Stimulated activated CD4-positive, alpha-beta T cell treated with anti-CD3 and anti-CD28 coated beads, Interleukin-12 subunit alpha, Interleukin-12 subunit beta, amount 100 ng/mL, for 48 hours (primary cell): ENCODE measurements around the gene TOPORS.
"Not testable (repeated sequence)": the region's sequence is repeated elsewhere in the genome, so short reads cannot be mapped to it uniquely, and the experiment has no call there.

Experiments
- DNase-seq, 3 donors: peaks; one replicate each; pipeline ENCODE4 v3.0.0-alpha.2; 2020; ENCODE audit warnings: low read depth in 2 of 3, low spot score in 1 of 3

The TOPORS gene

GRCh38 chr9:32566770-32567169, 14.4 kb upstream of the TOPORS start:
- DNase-seq = no peak

GRCh38 chr9:32565967-32566366, 13.6 kb upstream of the TOPORS start:
- no peak for DNase-seq

- DNase-seq = no peak
These were observed 6.1 kb upstream of the TOPORS start for GRCh38 chr9:32558408-32558934.

DNA sequence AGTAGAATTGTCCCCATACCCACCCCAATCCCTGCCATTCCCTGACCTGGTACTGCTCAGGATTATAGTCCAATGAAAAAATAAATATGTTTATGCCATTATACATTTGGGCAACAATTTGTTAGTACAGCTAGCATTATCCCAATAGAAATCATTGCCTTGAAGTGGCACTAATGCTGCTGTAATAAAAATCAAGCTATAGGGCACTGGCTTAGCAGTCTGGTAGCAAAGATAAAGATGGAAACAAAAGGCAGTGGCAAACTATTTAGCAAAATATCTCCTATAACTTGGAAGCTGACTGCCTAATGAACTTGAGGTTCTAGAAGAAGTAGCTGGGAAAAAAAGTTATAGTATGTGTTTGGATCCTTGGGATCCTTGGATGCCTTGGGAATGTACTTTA, 2.2 kb upstream of the TOPORS start:
- no peak for DNase-seq

GRCh38 chr9:32554107-32554506, 1.7 kb upstream of the TOPORS start:
- no peak for DNase-seq

- DNase-seq = peak; percentile 24 to 53 (median 42)
These were observed 922 bp downstream of the TOPORS start for GRCh38 chr9:32551276-32552051.

GRCh38 chr9:32550562-32551275, 1.7 kb downstream of the TOPORS start:
- DNase-seq = peak; percentile 80 to 85 (median 84)

DNA sequence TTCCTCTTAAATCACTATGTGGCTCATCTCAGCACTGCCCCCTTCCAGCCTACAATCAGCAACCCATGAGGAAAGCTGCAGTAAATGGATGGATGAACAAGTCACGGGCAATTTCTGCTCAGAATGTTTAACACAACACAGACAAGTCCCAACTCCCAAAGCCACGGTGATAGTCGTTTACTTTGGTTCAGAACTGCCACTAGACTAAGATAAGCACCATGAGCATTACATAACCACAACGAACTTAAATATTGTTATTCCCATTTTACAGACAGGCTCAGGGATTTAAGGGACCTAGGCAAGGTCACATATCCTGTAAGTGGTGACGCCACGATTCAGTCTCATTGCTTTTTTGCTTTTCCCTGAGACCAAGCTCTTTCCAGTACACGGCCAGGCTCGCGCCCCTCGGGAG, 2.2 kb downstream of the TOPORS start:
- no peak for DNase-seq

GRCh38 chr9:32548213-32548612, 4.2 kb downstream of the TOPORS start:
- not testable (repeated sequence) for DNase-seq

DNA sequence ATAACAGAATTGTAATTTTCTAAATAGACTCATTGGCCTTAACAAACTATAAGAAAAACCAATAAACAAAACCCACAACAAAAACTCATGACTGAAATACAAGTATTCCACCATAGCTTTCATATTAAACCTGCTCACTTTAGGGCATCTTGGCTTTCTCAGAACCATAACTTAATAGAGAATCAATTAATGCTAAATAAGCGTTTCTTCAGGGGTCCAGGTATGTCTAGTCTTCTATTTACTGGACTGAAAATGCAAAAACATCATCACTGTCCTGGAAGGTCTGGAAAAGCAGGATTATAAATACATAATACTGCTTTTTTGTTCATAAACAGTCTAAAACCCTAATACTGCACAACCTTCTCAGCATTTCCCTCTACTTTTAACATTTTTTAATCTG, 6.5 kb downstream of the TOPORS start:
- no peak for DNase-seq

- no peak for DNase-seq
These were observed 9.3 kb downstream of the TOPORS start for GRCh38 chr9:32543047-32543446.

GRCh38 chr9:32533816-32534215, 18.6 kb downstream of the TOPORS start:
- no peak for DNase-seq

DNA sequence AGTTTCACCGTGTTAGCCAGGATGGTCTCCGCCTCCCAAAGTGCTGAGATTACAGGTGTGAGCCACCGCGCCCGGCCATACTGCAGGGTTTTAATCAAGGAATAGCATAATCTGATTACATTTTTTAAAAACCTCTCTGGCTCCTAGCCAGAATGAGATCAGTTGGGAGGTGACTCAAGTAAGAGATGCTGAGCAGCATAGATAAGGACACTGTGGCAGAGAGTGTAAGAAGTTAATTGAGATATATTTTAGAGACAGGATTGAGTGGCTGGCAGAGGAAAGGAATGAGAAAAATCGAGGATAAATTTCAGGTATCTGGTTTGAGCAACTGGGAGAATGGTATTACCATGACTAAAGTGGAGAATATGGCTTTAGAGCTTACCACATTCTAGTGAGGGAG, 19.1 kb downstream of the TOPORS start:
- DNase-seq = no peak

GRCh38 chr9:32526707-32527048, 25.7 kb downstream of the TOPORS start:
- DNase-seq = no peak

DNA sequence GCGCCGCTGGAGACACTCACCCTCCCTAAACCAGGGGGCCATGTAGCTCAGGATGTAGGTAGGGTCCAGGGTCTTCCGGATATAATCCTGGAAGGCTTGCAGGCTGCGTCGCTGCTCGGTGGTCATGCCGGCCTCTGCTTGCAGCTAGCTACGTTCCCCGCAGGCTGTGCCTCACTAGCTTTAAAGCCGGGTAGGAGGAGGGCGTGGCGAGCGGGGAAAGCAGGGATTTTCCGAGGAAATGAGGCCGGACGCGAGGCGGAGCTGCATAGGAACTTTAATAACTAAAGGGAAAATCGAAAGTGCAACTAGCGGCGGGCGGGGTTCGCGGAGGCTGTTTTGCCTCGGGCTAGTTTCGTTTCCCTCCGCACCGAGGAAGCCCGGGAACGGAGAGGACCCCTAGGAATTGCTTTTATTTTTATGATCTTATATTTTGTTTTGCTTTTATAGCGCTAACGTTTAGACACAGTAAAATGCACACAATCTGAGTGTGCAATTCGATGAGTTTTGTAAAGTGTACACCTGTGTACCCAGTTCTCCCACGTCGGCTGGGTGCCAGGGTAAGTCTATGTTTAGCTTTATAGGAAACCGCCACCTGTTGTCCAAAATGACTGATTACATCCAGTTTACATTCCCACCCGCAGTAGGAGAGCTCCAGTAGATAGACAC, 26.2 kb downstream of the TOPORS start, which contains the start of gene RIGI:
Gene RIGI (minus strand): TSS at position 156 of the 666 bp plus-strand sequence. CDS start 30 bp downstream, at position 126.
- DNase-seq = peak; percentile 58 to 73 (median 60)

DNA sequence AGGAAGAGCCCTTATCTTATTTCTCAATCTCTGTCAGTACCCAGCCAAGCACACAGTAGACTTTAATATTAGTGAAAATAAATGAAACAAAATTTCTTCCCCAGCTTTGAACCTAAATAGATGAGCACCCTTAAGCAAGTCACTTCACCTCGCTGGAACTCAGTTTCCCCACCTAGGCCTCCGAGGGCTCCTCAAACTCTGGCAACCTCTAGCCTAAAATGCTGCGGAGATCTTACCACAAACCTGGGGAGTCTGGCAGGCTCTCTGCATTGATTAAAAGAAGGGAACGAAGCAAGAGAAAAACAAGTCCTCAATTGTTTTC, 26.7 kb downstream of the TOPORS start:
- no peak for DNase-seq

DNA sequence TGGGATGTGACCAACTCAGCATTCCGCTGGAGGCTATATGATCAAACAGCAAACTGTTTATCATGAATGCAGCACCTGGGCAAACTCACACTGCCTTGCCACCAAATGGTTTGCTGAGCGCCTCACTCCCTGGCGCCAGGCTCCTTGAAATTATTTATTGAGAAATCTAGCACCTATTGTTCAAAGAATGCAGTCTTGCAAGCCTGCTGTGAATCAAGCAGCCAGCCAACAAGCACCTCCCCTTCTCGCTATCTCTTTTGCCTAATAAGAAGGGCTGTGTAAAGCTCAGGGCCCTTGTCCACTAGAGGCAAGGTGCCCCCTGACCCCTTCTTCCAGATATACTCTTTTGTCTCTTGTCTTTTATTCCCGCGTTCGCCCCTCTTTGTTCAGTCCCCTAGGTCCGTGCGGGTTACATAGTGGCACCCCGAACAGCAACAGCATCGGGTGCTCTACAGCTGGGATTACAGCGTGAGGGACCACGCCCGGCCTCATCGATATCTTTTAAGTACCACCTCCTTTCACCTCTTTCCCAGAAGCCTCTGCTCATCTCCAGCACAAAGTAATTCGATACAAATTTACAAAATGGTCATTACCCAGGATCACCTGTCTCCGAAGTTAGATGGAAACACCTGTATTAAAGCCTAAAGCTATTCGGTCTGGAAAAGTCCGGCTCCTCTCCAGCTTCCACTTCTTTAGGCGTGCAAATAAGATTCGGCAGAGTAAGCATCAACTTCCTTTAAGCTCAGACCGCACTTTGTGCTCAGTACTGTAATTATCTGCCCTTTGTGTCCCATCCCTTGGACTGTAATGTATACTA, 27.3 kb downstream of the TOPORS start:
- DNase-seq = peak in 1 of 3 donors; percentile 1

- DNase-seq = not testable (repeated sequence)
These were observed 27.9 kb downstream of the TOPORS start for GRCh38 chr9:32524558-32524891.

DNA sequence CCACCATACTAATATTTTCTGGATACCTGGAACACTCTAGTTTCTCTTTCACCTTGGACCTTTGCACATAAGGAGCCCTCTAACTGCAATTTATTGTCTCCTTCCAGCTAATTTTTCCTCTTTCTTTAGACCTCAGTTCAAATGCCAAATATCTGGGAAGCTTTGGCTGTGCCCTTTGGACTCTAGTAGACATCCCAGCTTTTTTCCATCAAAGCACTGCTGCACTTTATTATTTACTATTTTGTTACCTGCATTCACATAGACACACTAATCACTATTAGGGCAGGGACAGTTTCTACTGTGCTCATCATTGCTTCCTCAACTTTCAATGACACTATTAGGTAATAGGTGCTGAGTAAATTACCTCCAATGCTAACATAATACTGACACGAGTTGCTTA, 28.5 kb downstream of the TOPORS start:
- no peak for DNase-seq

- no peak for DNase-seq
These were observed 34.1 kb downstream of the TOPORS start for GRCh38 chr9:32518276-32518675.

DNA sequence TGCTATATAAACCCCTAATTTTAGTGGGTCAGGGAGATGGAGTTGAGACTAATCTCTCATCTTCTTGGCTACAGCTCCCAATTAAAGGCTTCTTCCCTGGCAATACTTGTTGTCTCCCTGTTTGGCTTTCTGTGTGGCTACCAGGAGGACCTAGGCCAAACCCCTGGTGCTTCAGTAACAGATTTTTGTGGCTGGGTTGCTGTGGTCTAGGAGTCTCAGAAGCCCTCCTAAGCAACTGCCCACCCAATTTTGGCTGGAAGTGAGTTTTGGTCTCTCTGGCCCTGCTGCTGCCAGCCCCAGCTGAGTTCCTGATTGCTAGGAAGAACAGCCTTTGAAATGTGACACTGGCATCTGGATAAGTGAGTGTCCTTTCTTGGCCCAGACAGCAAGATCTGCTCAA, 36.1 kb downstream of the TOPORS start:
- DNase-seq = no peak
